GM18909 (cell line): ENCODE measurements around the gene SHKBP1.
"Not testable (repeated sequence)": the region's sequence is repeated elsewhere in the genome, so short reads cannot be mapped to it uniquely, and the experiment has no call there.

Experiments used
- ATAC-seq: cut with Tn5 transposase; IDR thresholded peaks from one replicate; pipeline ENCODE4 v1.9.1; 2021; ENCODE audit warnings: mild to moderate bottlenecking; ENCODE audit not compliant: unreplicated experiment, poor library complexity

The SHKBP1 gene, protein sequence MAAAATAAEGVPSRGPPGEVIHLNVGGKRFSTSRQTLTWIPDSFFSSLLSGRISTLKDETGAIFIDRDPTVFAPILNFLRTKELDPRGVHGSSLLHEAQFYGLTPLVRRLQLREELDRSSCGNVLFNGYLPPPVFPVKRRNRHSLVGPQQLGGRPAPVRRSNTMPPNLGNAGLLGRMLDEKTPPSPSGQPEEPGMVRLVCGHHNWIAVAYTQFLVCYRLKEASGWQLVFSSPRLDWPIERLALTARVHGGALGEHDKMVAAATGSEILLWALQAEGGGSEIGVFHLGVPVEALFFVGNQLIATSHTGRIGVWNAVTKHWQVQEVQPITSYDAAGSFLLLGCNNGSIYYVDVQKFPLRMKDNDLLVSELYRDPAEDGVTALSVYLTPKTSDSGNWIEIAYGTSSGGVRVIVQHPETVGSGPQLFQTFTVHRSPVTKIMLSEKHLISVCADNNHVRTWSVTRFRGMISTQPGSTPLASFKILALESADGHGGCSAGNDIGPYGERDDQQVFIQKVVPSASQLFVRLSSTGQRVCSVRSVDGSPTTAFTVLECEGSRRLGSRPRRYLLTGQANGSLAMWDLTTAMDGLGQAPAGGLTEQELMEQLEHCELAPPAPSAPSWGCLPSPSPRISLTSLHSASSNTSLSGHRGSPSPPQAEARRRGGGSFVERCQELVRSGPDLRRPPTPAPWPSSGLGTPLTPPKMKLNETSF

GRCh38 chr19:40576585-40577451 lies at the start of gene SHKBP1:
SHKBP1 (plus strand) TSS chr19:40576873; CDS start chr19:40576900, 27 bp downstream.
- peak; percentile 95 for ATAC-seq

GRCh38 chr19:40528078-40528477 lies 48.6 kb upstream of the SHKBP1 start:
- no peak for ATAC-seq

DNA sequence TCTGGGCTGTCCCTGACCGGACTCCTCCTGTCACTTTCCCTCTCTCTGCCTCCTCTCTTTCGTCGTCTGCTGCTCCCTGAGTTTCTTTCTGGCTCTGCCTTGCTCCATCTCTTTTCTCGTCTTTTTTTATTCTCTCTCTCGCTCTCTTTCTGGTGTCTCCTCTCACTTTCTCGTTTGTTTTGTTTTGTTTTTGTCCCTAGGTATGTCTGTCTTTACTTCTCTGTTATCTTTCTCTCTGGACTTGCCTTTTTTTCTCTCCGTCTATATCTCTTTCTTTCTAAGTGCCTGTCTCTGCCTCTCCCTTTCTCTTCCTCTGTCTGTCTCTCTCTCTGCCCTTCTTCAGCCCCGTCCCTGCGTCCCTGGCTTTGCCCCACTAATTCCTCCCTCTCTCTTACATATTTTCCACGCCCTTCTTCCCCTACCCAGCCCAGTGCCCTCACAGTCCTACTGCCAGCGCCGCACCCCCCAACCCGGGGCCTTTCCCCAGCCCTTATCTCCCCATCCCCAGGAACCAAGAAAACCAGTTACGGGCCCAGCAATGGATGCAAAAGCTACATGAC lies 48.1 kb upstream of the SHKBP1 start:
- ATAC-seq = no peak

GRCh38 chr19:40529093-40529954 lies 47.3 kb upstream of the SHKBP1 start:
- ATAC-seq = no peak

DNA sequence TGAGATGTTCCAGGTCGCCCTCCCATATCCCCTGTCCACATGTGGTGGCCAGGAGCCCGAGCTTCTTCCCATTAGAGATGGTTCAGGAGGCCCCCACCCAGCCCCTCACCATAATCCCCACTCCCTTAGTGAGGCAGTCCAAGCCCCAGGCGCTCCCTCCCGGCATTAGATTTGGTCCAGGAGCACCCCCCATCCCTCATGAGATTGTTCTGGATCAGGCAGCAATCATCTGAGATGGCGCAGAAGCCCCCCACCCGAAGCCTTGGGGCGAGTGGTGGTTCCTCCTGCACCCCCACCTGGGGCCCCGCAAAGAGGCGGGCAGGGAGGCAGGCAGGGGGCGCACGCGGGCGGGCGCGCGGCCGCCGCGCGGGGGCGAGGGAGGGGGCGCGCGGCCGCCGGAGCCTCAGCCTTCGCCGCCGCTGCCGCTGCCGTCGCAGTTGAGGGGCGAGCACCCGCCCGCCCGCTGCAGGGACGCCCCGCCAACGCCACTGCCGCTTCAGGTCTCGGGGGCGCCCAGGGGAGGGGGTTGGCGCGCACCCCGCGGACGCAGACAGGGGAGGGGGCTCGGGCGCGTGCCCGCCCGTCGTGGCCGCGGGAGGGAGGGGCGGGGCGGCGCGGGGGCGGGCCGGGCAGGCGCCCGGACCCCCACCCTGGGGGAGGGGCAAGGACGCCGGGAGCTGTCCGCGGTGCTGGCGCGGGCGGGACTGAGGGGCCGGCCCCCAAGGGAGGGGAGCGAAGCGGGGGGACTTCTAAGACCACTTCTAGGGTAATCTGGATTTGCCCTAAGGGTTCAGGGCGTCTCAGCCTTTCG lies 46.4 kb upstream of the SHKBP1 start:
- no peak for ATAC-seq

DNA sequence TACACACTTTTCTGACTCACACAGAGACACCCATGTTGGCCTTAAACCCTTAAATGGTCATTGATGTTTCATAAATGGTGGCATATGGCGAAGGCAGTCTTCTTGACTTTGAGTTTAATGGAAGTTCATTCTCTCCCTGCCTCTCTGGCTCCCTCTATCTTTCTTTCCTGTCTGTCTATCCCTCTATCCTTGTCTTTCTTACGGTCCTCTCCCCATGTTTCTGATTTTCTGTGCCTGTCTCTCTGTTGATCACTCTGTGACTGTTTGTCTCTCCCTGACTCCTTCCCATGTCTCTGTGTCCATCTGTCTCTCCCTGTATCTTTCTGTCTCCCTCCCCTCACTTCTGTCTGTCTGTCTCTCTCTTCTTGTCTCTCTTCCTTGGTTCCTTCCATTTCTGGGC lies 43.2 kb upstream of the SHKBP1 start:
- ATAC-seq = no peak

GRCh38 chr19:40534148-40534547 lies 42.5 kb upstream of the SHKBP1 start:
- ATAC-seq = no peak

GRCh38 chr19:40539070-40539469 lies 37.6 kb upstream of the SHKBP1 start:
- no peak for ATAC-seq

DNA sequence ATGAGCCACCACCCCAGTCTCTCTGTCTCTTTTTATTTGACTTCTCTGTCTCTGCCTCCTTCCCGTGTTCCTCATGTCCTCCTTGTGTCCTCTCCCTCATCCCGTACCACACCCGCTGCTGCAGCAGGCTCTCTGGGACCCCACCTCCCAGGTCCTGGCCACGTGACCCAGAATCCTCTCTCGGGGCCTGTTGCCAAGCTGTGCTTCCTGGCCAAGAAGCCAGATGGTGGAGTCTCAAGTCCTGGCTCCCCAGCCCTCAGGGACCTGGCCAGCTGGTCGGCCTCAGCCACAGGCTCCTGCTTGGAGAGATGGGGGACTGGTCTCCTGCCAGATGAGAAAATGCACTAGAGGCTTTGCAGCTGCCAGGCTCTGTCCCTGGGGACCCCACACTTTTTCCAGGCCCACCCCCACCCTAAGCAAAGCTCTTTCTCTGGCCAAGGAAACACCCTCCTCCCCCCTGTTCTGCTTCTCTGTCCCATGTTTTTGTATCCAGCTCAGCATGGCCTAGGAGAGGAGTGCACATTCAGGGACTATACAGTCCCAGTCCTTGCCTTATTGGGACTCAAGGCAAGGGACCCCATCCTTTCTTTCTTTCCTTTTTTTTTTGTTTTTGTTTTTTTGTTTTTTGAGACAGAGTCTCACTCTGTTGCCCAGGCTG lies 34.3 kb upstream of the SHKBP1 start:
- no peak for ATAC-seq

GRCh38 chr19:40543029-40543597 lies 33.6 kb upstream of the SHKBP1 start:
- no peak for ATAC-seq

- ATAC-seq = not testable (repeated sequence)
Observed at GRCh38 chr19:40546153-40546841, 30.4 kb upstream of the SHKBP1 start.

- ATAC-seq = not testable (repeated sequence)
Observed at GRCh38 chr19:40547190-40547589, 29.5 kb upstream of the SHKBP1 start.

GRCh38 chr19:40547836-40548235 lies 28.8 kb upstream of the SHKBP1 start:
- ATAC-seq = no peak

DNA sequence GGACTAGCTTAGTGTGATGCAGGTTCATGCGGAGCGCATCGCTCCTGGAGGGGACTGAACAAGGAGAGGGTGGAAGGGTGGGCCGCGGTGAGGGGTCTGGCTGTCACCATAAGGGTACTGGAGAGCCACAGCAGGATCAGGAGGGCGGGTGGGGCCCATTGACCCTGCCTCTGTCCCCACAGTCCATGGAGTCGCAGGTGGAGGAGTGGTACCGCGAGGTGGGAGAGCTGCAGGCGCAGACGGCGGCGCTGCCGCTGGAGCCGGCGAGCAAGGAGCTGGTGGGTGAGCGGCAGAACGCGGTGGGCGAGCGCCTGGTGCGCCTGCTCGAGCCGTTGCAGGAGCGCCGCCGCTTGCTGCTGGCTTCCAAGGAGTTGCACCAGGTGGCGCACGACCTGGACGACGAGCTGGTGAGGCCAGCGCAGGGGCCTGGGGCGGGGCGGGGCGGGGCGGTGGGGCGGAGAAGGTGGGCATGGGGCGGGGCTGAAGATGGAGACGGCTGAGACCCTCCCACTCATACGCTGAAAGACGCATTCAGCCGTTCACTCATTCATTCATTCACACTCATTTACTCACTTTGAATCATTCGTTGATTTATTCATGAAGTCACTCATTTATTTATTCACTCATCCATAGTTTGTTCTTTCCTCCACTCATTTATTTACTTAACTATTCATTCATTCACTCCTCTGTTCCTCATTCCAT lies 27.5 kb upstream of the SHKBP1 start:
- ATAC-seq = no peak

GRCh38 chr19:40550951-40551350 lies 25.7 kb upstream of the SHKBP1 start:
- ATAC-seq = no peak

DNA sequence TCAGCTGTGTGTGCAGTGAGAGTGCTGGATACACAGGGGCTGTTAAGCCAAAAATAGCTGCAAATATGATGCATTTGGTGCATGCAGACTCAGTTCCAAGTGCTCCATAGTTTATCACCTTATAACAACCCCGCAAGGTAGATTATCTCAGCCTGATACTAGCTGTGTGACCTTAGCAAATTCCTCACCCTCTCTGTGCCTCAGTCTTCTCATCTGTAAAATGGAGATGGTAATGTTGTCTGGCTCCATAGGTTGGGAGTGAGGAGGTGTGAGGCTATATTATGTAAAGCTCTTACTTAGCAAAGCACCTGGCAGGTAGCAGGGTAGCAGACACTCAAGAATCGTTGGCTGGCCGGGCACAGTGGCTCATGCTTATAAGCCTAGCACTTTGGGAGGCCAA lies 23.8 kb upstream of the SHKBP1 start:
- no peak for ATAC-seq
